Memory B cell (primary cell): ENCODE results near the gene MBL2.

Source experiments
- ATAC-seq: fragments of 150-1000 bp; cut with Tn5 transposase; 2 replicates; pipeline ENCODE4 v1.10.0; 2021; ENCODE audit warnings: low read depth, mild to moderate bottlenecking, moderate library complexity
- DNase-seq, 2 donors: peaks; one replicate each; pipeline ENCODE4 v3.0.0; 2022; ENCODE audit warnings: low spot score in 2 of 2
- H3K27ac Mint-ChIP-seq: one replicate; pipeline ENCODE4 v1.8.0; 2022; ENCODE audit warnings: mild to moderate bottlenecking, moderate library complexity, mixed read lengths
- H3K27me3 Mint-ChIP-seq: one replicate; pipeline ENCODE4 v1.8.0; 2022; ENCODE audit warnings: mixed read lengths
- H3K36me3 Mint-ChIP-seq: one replicate; pipeline ENCODE4 v1.8.0; 2022; ENCODE audit warnings: mild to moderate bottlenecking, mixed read lengths
- H3K4me1 Mint-ChIP-seq: one replicate; pipeline ENCODE4 v1.8.0; 2022; ENCODE audit warnings: mixed read lengths
- H3K4me3 Mint-ChIP-seq: one replicate; pipeline ENCODE4 v1.8.0; 2022; ENCODE audit warnings: mild to moderate bottlenecking, moderate library complexity, mixed read lengths
- H3K9me3 Mint-ChIP-seq: one replicate; pipeline ENCODE4 v1.8.0; 2022; ENCODE audit warnings: mixed read lengths

Gene MBL2

DNA sequence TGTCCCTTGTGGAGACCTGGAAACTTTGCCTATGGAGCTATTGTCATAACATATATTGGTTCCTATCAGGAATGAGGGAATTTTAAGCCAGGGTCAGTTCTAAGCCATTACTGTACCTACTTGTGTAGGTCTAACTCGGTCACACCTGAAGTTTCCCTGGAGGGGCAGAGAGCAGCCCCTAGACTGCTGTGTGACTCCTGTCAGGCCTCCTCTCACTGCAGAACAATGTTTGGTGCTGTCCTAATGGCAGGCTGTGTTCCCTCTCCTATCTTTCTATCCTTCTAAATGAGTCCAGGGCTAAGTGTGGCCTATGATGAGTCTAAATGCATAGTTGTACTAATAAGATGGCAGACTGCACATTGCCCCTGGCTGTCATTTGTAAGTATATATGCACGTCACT is 14.2 kb downstream of the MBL2 start:
- Mint-ChIP-seq H3K36me3 (no peaks in the 10 kb centered on the region), H3K27me3 (peaks cover 3% of the 10 kb centered on the region), H3K4me3 (no peak overlapping the region), H3K4me1 (no peaks in the 10 kb centered on the region), H3K9me3 (peaks cover 2% of the 10 kb centered on the region), H3K27ac (no peak overlapping the region)
- no peak for DNase-seq
- ATAC-seq, result no peak

DNA sequence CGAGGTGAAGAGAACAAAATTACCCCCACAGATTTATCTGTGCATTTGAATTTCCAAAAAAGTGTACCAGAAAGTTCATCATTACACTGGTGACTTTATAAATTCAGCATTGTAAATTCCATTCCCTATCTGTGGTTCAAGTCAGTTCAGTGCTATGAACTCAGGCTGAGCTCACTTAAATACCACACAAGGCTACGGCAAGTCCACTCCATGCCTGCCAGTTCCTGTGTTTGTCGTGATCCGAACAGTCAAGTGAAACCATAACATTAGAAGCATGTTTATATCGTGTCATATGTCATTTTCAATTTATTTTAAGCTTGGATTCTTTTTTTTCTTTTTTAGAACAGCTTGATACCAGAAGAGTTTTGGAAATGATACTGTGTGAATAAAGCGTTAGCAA is 14.8 kb downstream of the MBL2 start:
- no peaks in the 10 kb centered on the region for H3K4me1 Mint-ChIP-seq
- no peak overlapping the region for H3K4me3 Mint-ChIP-seq
- peaks cover 3% of the 10 kb centered on the region for H3K27me3 Mint-ChIP-seq
- no peak for ATAC-seq
- H3K9me3 Mint-ChIP-seq, result peaks cover 2% of the 10 kb centered on the region
- no peak for DNase-seq
- H3K27ac Mint-ChIP-seq, result no peak overlapping the region
- no peaks in the 10 kb centered on the region for H3K36me3 Mint-ChIP-seq

DNA sequence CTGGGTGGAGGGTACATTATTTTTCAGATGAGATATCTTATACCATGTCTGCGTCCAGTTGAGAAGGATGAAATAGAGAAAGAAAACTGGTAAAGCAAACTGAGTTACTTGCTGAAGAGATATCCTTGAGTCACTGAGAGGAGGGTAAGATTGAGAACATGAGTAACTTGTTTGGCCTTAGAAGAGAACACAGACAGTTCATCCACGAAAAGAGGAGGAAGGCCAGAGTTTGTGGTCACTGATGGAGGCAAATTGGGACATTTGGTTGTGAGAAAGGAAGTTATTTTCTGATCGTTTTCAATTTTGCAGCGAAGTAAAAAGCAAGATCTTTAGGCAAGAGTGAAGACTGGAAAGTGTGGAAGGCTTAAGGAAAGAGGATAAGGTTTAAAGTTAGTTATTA is 15.6 kb downstream of the MBL2 start:
- no peak for ATAC-seq

DNA sequence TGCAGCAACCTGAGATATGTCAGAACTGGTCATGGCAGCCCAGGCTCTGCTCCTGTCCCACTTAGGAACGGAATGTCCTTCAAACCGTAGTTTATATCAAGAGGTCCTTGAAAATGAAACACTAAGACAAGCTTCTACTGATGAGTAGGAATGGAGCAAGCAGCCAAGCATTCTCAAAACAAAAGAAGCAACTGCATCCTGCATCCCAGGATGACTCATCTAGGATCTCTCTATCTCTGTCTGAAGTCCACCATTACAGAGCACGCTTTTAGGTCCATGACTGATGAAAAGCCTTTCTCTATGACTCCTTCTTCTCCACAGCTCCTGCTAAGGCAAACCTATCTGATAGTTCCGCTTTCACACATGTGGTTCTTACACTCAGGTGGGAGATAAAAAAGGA is 16.3 kb downstream of the MBL2 start:
- Mint-ChIP-seq H3K27me3 (peaks cover 1% of the 10 kb centered on the region), H3K36me3 (no peaks in the 10 kb centered on the region), H3K4me3 (no peak overlapping the region), H3K9me3 (no peaks in the 10 kb centered on the region), H3K4me1 (no peaks in the 10 kb centered on the region), H3K27ac (no peak overlapping the region)
- ATAC-seq (no peak), DNase-seq (no peak)

More for the DNA sequence above, 15.6 kb downstream of the MBL2 start:
- DNase-seq, result no peak
- Mint-ChIP-seq H3K36me3 (no peaks in the 10 kb centered on the region), H3K27ac (no peak overlapping the region), H3K9me3 (no peaks in the 10 kb centered on the region), H3K4me1 (no peaks in the 10 kb centered on the region), H3K27me3 (peaks cover 1% of the 10 kb centered on the region), H3K4me3 (no peak overlapping the region)

DNA sequence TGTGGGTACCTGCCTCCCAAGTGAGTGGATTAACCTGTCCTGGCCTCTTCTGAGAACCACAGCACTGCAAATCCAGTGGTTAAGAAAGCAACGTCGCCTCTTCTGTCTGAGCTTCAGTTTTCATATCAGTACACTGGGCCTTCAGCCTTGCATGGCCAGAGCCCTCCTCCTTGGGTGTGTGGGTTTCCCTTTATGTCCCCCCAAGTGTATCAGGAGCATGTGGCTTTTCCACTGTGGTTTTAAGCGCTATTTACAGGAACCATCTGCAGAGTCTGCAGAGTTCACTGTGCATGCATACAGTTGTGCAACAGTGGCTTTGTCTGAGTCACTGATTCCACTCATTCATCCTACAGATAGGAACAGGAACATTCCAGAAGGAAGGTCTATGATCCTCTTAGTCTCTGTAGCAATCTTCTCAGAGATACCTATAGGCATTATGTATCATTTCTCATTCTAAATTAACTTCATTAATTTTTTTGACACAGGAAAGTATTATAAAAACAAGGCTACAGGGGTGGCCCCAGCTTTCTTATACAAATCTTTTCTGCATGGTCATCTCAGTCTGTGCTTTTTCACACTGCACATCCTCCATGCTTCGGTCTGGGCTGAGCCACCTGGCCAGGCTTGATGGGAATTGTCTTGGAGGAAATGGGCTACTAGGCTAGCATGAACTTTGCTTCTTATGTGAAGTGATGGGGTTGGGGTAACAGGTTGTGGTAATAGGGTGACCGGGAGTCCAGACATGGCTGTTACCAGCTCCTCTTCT is 17.1 kb downstream of the MBL2 start:
- no peak for ATAC-seq
- H3K27ac Mint-ChIP-seq, result no peak overlapping the region
- peaks cover 1% of the 10 kb centered on the region for H3K27me3 Mint-ChIP-seq
- H3K4me1 Mint-ChIP-seq, result no peaks in the 10 kb centered on the region
- H3K9me3 Mint-ChIP-seq, result no peaks in the 10 kb centered on the region
- H3K36me3 Mint-ChIP-seq, result no peaks in the 10 kb centered on the region
- H3K4me3 Mint-ChIP-seq, result no peak overlapping the region
- DNase-seq, result no peak

DNA sequence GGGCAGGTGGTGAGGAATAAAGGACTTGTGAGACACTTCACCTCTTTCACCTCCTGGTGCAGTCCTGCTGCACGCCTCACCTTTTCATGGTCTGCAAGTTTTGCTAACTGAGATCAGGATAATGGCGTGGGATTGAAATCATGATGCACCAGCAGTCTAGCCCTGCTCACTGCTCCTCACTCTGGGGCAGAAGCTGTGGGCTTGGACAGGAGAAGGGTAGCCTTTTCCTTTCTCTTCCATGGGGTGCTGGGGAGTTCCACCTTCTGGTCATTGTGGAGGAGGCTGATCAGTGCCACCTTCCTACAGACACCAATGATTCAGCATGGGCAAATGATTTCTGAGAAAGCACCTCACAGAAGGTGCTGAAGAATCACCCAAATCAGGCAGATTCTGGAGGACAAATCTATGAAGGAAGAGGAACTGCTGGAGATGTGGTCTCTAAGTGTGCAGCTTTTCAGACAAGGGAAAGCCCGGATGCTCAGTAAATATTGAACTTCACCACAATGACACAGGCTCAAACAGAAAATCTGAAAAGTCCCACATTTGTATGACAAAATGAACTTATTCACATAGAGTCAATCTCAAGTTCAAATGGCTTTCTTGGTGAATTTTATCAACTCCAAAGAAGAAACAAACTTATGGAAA is 19.7 kb downstream of the MBL2 start:
- no peak overlapping the region for H3K4me3 Mint-ChIP-seq
- peaks cover 1% of the 10 kb centered on the region for H3K27me3 Mint-ChIP-seq
- no peak for DNase-seq
- H3K9me3 Mint-ChIP-seq, result no peaks in the 10 kb centered on the region
- H3K27ac Mint-ChIP-seq, result no peak overlapping the region
- H3K4me1 Mint-ChIP-seq, result no peaks in the 10 kb centered on the region
- ATAC-seq, result no peak
- H3K36me3 Mint-ChIP-seq, result no peaks in the 10 kb centered on the region

GRCh38 chr10:52752261-52752660 is 20.3 kb downstream of the MBL2 start:
- DNase-seq (no peak), ATAC-seq (no peak)
- peaks cover 1% of the 10 kb centered on the region for H3K27me3 Mint-ChIP-seq
- no peak overlapping the region for H3K27ac Mint-ChIP-seq
- no peak overlapping the region for H3K4me3 Mint-ChIP-seq
- no peaks in the 10 kb centered on the region for H3K36me3 Mint-ChIP-seq
- no peaks in the 10 kb centered on the region for H3K4me1 Mint-ChIP-seq
- H3K9me3 Mint-ChIP-seq, result no peaks in the 10 kb centered on the region

DNA sequence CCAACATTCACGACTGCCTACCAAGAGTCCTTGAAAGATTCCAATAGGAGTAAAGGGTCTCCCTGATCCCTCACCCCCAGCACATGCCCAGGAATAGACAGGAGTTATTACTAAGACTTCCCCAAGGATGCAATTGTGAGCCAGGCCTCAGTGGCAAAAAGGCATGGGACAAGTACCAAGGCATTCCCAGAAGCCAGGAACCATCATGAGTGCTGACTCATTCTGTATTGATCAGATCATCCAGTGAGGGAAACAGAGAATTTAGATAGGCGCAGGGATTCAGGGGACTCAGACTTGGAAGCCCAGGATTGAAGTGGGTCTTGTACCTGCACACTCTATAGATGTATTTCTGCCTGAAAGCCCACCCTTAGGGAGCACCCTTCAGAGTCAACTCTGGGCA is 21.2 kb downstream of the MBL2 start:
- H3K4me1 Mint-ChIP-seq, result no peaks in the 10 kb centered on the region

DNA sequence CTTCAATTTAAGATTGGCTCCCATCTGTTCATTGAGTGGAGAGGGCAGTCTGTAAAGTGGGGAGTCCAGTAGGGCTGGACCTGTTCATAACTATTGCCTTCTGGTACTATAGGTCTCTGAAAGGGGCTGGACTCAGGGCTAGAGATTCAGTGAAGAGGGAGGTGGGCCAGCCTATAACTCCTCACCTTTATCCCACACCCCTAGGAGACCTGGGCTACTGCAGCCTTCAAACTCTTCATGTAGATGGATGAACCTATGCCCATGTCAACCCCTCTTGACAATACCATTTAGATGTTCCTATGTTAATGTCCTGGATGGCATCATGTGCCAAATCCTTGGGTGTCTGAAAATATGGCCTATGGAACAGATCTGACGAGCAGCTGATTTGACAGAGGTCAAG is 22.0 kb downstream of the MBL2 start:
- Mint-ChIP-seq H3K9me3 (no peaks in the 10 kb centered on the region), H3K27me3 (no peaks in the 10 kb centered on the region), H3K4me1 (no peaks in the 10 kb centered on the region), H3K27ac (no peak overlapping the region), H3K36me3 (no peaks in the 10 kb centered on the region), H3K4me3 (no peak overlapping the region)
- ATAC-seq, result no peak
- no peak for DNase-seq

More for the DNA sequence above, 21.2 kb downstream of the MBL2 start:
- no peak overlapping the region for H3K27ac Mint-ChIP-seq
- no peaks in the 10 kb centered on the region for H3K36me3 Mint-ChIP-seq
- ATAC-seq (no peak), DNase-seq (no peak)
- no peaks in the 10 kb centered on the region for H3K9me3 Mint-ChIP-seq
- H3K27me3 Mint-ChIP-seq, result peaks cover 1% of the 10 kb centered on the region
- H3K4me3 Mint-ChIP-seq, result no peak overlapping the region

GRCh38 chr10:52747694-52748093 is 24.9 kb downstream of the MBL2 start:
- no peak for ATAC-seq
- Mint-ChIP-seq H3K4me3 (no peak overlapping the region), H3K27me3 (no peaks in the 10 kb centered on the region), H3K9me3 (no peaks in the 10 kb centered on the region), H3K36me3 (no peaks in the 10 kb centered on the region), H3K4me1 (no peaks in the 10 kb centered on the region), H3K27ac (no peak overlapping the region)
- no peak for DNase-seq

GRCh38 chr10:52746169-52746568 is 26.4 kb downstream of the MBL2 start:
- Mint-ChIP-seq H3K27me3 (no peaks in the 10 kb centered on the region), H3K36me3 (no peaks in the 10 kb centered on the region), H3K27ac (peak overlapping the region; percentile 70), H3K4me3 (no peak overlapping the region), H3K9me3 (no peaks in the 10 kb centered on the region), H3K4me1 (no peaks in the 10 kb centered on the region)
- DNase-seq, result no peak
- no peak for ATAC-seq

DNA sequence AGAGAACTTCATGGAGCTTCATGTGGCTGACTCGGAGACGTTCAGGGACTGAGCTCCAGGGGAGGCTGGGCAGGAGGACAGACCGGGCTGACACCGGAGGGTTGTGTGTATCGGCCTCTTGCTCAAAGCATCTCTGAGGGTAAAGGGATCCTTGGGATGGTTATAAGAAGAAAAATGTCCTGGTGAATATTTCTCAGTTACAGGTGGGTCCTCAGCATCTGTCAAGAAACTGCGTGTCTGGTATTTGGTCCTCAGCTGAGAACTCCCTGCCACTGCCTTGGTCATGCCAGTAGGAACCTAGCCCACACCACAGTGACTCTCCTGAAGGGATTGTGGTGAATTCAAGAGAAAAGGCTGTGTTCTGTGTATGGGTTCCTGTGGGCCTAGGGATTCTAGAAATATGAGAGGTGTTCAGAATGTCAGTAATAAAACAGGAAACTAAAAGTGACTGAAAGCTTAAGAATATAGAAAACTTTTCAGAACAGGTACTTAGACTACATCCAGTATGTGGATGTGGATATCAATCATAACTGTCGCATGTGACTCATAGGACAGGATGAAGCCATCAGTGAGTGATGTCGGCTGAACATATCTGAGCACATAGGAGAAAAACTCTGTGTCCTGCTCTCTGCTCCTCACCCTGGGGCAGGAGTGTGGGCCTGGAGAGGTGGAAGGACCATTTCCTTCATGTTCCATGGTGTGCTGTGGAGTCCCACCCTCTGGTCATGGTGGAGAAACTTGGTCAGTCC is 28.4 kb downstream of the MBL2 start:
- ATAC-seq (no peak), DNase-seq (no peak)
- no peaks in the 10 kb centered on the region for H3K27me3 Mint-ChIP-seq
- no peak overlapping the region for H3K27ac Mint-ChIP-seq
- no peaks in the 10 kb centered on the region for H3K36me3 Mint-ChIP-seq
- no peaks in the 10 kb centered on the region for H3K4me1 Mint-ChIP-seq
- H3K9me3 Mint-ChIP-seq, result no peaks in the 10 kb centered on the region
- no peak overlapping the region for H3K4me3 Mint-ChIP-seq

GRCh38 chr10:52742731-52743130 is 29.9 kb downstream of the MBL2 start:
- Mint-ChIP-seq H3K9me3 (no peaks in the 10 kb centered on the region), H3K4me3 (no peak overlapping the region), H3K27me3 (no peaks in the 10 kb centered on the region), H3K36me3 (no peaks in the 10 kb centered on the region), H3K4me1 (no peaks in the 10 kb centered on the region), H3K27ac (no peak overlapping the region)
- ATAC-seq, result no peak
- DNase-seq, result no peak

- Mint-ChIP-seq H3K27ac (no peak overlapping the region), H3K4me3 (no peak overlapping the region), H3K4me1 (no peaks in the 10 kb centered on the region), H3K27me3 (no peaks in the 10 kb centered on the region), H3K9me3 (no peaks in the 10 kb centered on the region), H3K36me3 (no peaks in the 10 kb centered on the region)
- ATAC-seq, result no peak
- DNase-seq, result no peak
Measured at GRCh38 chr10:52741851-52742250, 30.7 kb downstream of the MBL2 start.
